HG03103 (cell line): Measurements from ENCODE around the gene CTXND1.

Experiments used
- ATAC-seq: cut with Tn5 transposase; IDR thresholded peaks from one replicate; pipeline ENCODE4 v1.9.1; 2021; ENCODE audit warnings: low read depth; ENCODE audit not compliant: unreplicated experiment

CTXND1 gene

DNA sequence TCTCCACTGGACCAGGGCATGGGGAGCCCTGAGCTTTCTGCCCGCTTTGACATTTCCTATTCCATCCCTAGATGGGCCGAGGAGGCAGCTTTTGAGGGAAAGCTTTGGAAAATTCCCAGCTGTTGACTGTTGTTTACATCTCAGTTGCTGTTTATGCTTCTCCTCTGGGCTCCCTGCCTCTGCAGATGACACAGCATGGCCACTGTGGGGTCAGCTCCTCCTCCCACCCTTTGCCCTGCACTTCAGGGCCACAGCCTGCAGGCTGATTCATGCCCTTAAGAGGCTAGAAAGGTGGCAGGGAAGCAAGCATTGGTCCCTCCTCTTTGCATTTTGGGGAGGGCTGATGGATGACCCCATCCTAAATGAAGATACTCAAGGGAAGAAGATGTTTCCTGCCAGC lies 8.5 kb upstream of the CTXND1 start:
- no peak for ATAC-seq

DNA sequence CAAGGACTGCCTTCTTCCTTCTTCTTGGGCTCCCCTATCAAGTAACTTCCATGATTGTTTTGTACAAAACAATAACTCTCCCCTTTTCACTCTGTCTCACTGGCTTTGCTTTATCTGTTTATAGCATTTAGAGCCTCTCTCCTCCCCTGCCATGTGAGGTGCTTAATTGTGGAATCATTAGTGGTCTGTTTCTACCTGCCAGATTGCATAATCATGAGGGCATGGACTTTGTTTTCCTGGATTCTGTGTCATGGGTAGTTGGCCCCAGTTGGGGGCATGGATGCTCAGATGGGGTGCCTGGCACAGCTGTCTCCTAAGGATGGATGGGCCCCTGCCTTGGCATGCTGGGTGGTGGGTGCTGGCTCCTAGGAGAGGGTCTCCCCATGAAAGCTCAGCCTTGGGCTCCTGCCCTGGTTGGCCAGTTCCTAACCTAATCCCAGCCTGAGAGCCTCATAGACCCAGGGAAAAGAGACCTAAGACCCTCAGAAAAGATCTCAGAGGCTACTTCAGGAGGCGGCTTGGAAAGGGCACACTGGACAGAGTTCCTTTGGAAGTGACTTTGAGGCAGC lies 8.0 kb upstream of the CTXND1 start:
- no peak for ATAC-seq

DNA sequence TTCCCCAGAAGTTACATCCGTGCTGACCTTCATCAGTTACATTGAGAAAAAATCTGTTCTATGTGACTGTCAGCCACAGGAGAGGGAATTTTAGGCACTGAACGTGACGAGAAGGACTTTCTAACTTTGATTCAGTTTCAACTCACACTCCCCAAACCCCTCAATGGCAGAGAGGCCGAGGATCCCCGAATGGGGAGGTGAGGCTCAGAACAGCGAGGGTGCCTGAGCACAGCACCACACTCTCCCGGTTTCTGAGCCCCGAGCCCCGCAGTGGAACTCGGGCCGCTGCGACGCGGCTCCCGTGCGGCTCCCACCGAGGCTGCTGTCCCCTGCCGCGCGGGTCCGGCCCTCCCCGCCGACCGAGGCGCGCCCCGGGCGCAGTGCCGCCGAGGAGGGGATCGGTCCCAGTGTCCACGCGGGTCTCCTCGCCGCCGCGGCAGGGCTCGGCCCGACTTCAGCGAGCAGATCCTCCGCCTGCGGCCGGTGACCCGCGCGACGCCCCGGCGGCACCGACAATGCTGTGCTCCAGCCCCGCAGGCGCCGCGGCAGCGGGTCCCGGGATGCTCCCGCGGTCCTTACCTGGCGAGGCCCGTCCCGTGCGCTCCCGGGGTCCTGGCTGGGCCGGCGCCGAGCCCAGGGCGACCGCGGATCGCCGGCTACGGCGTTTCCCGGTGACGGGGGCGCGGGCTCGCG lies 439 bp downstream of the CTXND1 start:
- ATAC-seq = no peak

DNA sequence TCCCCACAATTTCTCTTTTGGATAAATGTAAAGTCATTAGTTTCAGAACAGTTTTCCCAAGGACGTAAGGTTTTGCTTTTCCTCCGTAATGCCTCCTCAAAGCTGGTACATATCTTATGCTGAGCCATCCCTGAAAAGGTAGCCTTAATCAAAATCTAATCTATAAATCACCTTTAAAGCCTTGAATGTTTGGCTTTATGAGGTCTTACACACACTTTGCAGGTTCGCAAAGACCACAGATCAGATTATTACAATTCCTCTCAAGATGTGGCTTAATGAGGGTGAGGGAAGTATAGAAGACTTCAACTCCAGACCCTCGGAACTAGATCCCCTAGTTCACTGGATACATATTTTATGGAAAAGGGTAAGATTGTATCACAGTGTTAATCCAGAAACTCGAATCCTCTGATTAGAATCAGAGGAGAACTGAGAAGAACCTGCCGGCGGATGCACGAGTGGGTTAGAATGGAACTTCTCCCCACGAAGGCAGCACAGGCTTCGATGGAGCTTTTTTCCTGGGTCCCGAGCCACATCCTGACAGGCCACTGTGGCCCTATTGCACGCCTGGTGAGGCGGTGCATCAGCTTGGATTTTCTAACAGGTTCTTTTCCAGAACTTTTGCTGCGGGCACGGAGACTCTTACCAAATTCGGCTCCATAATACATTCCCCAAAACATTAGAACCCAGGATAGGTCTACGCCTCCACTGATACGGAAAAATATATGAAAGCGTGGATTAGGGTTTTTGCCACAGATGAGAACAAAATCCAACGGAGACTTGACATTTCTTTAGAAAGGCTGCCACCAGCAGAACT lies 1.2 kb downstream of the CTXND1 start:
- no peak for ATAC-seq

DNA sequence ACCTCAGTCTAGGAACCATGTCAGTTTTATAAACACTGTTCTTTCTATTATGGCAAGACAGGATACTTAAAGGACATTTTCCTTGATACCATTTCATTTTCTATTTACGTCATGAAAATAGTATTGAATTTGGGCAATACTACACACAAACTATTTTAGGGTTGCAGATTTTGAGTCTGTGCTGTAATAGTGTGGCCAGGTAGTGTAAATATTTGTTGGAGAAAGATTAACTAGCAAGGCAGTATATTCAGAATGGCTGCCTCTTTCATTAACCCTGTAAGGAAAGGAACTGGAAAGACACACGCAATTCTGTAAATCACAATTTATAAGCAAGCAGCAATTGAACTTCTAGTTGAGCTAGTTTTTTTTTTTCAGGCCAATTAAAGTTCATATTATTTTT lies 2.0 kb downstream of the CTXND1 start:
- ATAC-seq = no peak

DNA sequence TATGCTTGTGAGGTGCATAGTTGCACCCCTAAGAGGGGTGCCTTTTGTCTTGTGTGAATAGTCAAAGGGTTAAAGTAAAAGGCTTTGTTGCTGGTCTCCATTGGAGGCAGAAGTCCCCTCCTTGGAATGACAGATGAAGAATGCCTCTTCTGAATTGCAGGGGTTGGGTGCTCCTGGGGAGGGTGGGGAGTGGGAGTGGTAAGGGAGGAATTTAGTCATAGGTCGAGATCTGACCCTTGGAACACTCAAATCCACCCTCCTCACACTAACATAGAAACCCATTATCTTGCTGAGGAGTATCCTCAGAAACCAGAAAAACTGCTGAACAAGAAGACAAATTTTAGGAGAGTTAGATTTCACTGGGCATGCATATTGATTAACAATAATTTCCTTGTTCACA lies 4.7 kb downstream of the CTXND1 start:
- no peak for ATAC-seq

DNA sequence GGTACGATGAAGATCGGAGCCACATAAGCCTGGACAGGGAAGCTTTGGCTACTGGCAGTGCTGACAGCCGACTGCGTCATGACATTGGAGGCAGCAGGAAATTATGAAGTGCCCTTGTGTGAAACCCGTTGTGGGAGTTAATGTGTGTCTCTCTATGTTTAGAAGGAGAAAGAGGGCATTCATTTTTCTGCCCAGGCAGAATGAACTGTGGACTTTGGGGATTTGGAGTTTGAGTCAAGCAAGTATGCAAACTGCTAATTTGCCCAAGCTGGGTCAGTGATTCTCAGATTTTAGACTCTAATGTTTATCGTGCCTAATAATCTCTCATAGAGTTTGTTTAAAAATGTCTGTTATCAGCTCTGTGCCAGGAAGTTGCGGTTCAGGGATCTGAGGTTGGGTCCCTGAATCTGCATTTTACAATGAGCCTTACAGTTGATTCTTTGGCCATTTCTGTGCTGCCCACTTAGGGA lies 5.6 kb downstream of the CTXND1 start:
- no peak for ATAC-seq

DNA sequence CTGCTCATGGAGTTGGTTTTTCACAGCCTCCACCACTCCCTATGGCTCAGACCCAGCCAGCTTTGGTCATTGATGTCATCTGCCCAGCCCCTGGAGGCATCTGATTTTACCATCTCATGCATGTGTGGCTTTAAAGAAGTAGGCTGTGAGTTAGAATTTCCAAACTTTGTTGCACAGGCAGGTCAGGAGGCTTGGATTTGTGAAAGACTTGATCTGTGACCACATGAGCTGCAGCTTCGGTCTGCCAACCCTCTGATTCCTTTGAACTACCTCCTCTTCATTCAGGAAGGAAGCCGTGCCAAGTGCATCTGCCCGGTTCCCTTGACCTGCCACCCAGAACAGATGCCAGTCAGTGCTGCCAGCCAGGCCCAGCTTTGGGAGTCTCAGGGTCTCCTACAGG lies 9.2 kb downstream of the CTXND1 start:
- ATAC-seq = no peak

DNA sequence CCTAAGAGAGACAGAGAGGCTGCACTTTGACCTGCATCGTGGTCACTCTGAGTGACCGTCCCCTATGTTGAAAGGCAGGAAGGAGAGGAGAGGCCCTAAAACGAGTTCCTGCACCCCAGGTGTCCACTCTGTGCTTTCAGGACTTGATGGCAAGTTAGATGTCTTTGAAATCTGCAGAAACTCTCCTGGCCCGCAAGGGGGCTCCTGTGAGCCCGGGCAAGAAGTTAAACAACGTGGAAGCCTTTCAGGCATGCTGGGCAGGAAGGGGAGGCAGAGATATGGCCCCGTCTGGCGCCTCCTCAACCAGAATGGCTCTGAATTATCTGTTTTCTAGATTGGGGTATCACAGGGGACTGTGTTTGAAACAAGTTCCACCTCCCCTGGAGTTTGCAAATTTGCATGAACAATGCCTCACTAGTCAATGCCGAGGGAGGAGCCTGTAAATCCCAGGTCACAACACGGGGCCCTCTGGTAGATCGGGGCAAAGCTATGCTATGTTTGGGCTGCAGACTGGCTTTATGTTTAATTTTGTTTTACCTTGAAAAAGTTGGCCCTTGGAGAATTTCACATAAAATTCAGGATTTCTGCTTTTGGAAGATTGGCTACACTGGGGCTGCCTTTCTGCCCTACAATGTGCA lies 9.8 kb downstream of the CTXND1 start:
- no peak for ATAC-seq

DNA sequence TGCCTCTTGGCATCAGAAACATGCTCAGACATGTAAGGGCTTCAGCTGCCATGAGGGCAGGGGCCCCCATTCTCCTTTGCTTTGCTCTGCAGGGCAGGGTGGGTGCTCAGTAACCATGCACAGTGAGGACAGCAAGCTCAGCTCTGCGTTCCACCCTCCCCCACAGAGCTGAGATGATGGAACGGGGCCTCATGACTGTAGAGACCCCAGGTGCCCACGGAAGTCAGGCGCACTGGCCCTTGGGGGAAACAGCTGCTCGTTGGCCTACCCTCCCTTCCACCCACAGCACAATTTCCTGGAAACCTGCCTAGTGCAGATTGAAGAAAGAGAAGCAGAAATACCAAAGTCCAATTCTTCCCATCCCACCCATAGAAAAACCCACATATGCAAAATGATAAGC lies 10.5 kb downstream of the CTXND1 start:
- no peak for ATAC-seq

DNA sequence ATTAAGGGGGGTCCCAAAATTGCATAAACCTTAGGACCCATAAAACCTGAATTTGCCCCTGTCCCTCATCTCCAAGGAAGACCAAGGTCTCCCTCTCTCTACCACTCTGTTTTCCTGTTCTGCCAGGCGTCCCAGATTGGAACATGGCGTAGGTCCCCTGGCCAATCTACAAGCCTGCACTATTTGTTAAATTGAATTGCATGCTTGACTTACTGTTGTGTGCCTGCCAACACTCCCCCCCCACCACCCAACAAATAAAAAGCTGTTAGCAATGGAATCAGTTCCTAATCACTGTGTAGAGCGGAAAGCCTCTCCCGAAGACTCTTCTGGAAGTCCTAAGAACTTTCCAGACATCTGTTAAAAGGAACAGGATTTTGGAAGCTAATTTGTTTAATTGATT lies 11.7 kb downstream of the CTXND1 start:
- no peak for ATAC-seq

DNA sequence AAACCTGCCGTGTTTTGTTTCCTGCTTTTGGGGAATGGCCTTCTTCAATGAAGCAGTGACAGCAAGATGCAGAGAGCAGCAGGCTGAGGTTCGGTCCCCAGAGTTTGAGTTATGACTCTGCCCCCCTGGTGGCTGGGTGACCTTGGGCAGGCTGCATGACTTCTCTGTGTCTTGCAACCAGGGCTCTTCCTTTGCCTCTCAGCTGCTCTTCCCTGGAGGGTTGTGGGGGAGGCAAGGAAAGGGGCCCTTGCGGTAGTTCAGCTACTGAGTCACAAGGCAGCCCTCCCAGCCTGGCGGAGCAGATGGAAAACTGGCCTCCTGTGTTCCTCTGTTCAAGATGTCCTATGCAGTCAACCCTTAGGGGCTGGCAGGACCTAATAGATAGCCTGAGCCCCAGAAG lies 17.1 kb downstream of the CTXND1 start:
- ATAC-seq = no peak

DNA sequence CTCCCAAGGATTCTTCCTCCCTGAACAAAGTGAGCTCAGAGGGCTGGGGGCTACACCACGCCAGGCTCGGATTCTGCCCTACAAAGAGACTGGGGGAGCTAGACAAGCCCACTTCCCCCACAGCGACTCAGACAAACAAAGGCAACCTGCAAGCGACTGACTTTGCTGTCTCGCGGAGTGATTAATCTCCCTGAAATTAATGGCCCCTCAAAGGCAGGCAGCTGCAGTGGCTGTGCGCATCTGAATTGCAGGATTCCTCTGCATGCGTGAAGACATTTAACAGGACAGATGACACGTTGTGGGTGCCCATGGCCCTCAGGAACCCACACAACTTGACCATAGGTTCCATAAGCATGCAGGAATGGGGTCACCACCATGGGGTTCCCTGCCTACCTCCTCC lies 18.4 kb downstream of the CTXND1 start:
- no peak for ATAC-seq

DNA sequence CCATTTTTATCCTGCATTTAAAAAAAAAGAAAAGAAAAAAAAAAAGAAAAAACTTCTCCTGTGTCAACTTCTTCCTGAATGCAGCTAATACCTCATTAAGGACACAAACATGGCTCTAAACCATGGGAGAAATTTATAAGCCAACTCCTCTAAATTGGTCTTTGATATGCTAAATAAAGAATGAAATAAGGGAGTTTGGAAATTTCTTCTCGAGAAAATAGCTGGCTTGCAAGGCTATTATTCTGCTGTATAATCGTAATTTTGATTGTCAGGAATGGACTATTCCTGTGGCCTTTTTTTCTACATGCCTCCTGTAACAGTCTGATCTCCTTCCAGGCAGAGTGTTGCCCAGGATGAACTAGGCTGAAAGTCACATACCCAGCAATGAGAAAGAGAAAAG lies 20.6 kb downstream of the CTXND1 start:
- ATAC-seq = no peak

DNA sequence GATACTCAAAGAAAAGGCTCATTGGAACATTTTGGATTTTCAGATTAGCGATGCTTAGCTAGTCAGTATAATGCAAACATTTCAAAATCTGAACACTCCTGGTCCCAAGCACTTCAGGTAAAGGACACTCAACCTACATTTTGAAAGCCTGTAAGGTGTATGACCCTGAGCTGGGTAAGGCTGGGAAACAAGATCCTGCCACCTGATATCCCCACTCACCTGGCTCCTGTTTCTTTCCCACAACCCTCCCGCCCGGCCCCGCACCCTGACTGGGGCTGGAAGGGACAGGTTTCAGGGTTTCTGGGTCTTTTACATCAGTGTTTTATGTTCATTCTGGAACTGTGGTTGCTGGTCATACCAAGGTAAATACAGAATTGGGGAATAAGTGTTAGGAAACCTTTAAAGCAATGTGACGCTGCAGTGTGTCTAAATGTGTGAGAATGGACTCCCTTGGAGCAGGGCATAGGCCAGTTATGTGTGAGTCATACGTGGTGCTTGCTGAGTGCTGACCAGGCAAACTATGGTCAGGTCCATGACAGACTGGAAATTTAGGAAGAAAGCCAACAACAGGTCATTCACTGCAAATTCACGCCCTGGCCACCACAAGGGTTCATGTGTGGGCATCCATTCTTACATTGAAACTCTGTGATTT lies 22.9 kb downstream of the CTXND1 start:
- no peak for ATAC-seq

DNA sequence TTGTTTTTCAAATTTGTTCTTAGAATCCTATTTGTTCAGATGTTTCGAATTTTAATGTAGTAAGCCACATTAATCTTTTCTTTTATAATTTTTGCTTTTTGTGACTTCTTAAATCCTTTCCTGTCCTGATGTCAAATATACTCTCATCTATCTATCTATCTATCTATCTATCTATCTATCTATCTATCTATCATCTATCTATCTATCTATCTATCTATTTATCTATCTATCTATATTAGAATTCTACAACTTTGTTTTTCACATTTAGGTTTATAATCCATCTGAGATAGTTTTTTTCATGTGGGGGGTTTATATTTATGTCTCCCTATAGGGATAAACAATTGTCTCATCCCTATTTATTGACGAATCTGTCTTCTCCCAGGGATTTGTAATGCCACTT lies 32.1 kb downstream of the CTXND1 start:
- ATAC-seq = no peak

DNA sequence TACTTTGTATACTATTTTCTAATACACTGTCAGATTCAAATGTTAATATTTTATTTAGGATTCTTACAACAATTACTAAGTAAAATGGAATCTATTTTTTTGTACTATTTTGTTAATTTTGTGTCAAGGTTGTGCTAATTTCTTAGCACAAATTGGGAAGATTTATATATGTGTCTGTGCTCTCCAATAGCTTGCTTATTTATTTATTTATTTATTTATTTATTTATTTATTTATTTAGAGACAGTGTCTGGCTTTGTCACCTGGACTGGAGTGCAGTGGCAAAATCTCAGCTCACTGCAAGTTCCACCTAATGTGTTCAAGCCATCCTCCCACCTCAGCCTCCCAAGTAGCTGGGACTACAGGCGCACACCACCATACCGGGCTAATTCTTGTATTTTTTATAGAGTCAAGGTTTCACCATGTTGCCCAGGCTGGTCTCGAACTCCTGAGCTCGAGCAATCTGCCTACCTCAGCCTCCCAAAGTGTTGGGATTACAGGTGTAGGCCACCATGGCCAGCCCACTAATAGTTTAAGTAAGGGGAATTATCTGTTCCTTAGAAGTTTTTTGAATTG lies 34.6 kb downstream of the CTXND1 start:
- no peak for ATAC-seq

DNA sequence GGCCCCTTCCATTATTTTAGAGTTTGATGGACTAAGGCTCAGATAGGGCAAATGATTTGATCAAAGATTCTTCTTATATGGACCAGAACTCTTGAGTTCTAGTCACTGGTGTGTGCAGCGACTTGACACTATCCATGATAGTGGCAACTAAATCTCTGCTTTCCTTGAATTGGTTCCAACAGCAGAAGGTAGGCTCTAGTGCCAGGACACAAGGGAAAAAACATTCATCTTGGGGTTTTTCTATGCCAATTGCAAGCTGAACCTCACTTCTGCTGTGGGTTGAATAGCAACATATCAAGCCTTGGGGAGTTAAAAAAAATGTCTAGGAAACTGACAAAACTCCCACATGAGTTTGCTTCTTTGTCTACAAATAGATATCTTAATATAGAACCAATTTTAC lies 35.1 kb downstream of the CTXND1 start:
- ATAC-seq = no peak

DNA sequence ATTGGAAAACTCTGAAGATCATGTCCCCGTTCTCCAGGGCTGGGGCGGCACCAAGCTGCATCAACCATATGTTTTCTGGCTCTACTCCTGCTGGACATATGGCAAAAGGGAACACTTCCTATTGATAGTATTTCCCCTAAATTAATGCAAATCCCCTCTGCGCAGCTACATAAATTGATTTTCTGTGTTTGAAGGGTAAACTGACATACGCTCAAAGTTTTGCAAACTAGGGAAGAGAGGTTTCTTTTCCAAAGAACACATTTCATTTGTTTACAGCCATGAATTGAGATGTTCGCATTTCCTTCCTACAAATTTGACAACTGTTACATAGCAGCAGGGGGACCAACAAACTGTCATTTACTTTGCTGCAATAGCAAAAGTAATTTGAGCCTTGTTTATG lies 35.9 kb downstream of the CTXND1 start:
- no peak for ATAC-seq

DNA sequence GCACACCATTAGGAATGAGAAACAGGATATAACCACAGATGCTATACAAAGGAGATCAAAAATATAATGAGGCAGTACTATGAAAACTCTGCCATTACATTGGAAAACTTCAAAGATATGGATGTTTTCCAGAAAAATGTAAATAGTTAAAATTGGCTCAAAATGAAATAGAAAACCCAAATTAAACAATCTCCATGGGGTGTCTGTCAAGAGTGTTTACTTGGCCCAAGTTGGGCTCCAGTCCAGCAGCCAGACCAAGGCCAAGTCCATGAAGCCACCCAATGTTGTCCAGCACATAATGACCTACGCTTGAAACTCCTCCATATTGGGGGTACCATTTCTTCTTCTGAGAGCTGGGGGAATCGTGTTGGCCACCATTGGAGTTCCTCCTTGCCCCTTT lies 37.1 kb downstream of the CTXND1 start:
- no peak for ATAC-seq

DNA sequence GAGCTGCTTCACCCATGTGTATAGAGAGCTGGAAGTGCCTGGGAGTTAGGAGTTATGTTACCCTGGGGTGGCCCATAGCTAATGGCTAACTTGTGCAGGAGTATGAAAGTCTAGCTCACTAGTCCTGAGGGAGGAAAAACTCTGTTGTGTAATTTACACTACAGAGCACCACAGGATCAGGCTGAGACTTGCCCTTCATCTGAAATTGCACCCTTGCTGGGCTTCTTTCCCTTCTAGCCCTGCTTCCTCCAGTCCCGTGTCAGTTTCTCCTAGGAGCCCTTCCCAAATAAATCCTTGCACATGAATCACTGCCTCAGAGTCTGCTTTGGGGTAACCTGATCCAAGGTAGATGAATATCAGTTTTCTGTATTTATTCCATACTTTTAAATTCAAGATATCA lies 40.0 kb downstream of the CTXND1 start:
- no peak for ATAC-seq
